ENCODE data around the gene LRRC39.
"Not testable (repeated sequence)": the region's sequence is repeated elsewhere in the genome, so short reads cannot be mapped to it uniquely, and the experiment has no call there.

The LRRC39 gene

DNA sequence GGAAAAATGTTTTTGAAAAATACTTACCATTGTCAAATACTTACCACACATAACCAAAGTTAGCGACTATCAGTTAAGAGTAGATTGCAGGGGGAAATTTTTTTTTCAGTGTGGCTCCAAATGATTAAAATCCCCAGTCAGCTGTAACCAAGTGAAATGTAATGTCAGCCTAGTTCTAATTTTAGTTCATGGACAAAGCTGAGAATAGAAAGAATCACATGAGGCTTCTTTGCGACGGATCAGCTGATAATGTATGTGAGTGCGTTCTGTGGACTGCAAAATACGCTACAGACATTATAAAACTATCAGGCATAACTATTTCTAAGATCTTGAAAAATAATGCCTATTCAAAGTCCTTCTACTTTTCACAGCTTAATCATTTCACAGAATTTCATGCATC lies at the start of gene LRRC39:
Gene LRRC39 (minus strand): TSS at position 166 of the 400 bp plus-strand sequence. CDS start 9,740 bp downstream, outside the sequence.
- no peak within 1 kb of the TSS for H3K4me3 Mint-ChIP-seq
- no peaks in the 10 kb centered on the region for H3K4me1 Mint-ChIP-seq
- H3K27ac Mint-ChIP-seq, result no peak within 1 kb of the TSS
- H3K36me3 Mint-ChIP-seq, result peaks cover 4% of the 10 kb centered on the region
- H3K9me3 Mint-ChIP-seq, result peaks cover 3% of the 10 kb centered on the region
- H3K27me3 Mint-ChIP-seq, result no peaks in the 10 kb centered on the region
- ATAC-seq, result no peak

DNA sequence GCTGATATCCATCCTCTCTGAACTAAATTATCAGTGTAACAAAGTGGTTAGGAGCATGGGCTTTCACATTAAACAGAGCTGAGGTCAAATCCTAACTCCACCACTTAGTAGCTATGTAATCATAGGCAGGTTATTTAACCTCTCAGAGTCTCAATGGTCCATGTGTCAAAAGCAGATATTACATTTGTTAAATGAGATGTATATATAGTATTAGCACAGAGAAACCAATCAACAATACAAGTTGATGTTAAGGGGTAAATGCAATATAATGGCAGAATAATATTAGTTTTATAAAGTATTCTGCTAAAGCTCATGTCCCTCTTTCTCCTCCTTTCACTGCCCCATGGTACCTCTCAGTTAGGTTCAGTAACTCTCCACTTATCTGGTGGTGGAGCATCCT lies 44.4 kb upstream of the LRRC39 start:
- no peaks in the 10 kb centered on the region for H3K4me1 Mint-ChIP-seq
- ATAC-seq, result no peak
- no peaks in the 10 kb centered on the region for H3K27me3 Mint-ChIP-seq
- H3K27ac Mint-ChIP-seq, result no peak overlapping the region
- H3K9me3 Mint-ChIP-seq, result no peaks in the 10 kb centered on the region
- peaks cover 7% of the 10 kb centered on the region for H3K36me3 Mint-ChIP-seq
- H3K4me3 Mint-ChIP-seq, result no peak overlapping the region

DNA sequence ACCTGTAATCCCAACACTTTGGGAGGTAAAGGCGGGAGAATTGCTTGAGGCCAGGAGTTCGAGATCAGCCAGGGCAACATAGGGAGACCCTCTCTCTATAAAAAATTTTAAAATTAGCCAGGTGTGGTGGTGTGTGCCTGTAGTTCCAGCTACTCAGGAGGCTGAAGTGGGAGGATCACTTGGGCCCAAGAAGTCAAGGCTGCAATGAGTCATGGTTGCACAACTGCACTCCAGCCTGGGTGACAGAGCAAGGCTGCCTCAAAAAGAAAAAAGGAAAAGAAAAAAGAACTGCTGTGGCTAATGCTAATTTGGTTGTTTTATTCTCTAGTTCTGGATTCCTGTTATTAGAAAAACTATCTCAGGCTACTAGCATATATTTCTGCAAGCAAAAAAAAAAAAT lies 41.8 kb upstream of the LRRC39 start:
- no peaks in the 10 kb centered on the region for H3K27me3 Mint-ChIP-seq
- peaks cover 16% of the 10 kb centered on the region for H3K36me3 Mint-ChIP-seq
- no peak overlapping the region for H3K27ac Mint-ChIP-seq
- no peaks in the 10 kb centered on the region for H3K4me1 Mint-ChIP-seq
- ATAC-seq, result no peak
- no peak overlapping the region for H3K4me3 Mint-ChIP-seq
- no peaks in the 10 kb centered on the region for H3K9me3 Mint-ChIP-seq

DNA sequence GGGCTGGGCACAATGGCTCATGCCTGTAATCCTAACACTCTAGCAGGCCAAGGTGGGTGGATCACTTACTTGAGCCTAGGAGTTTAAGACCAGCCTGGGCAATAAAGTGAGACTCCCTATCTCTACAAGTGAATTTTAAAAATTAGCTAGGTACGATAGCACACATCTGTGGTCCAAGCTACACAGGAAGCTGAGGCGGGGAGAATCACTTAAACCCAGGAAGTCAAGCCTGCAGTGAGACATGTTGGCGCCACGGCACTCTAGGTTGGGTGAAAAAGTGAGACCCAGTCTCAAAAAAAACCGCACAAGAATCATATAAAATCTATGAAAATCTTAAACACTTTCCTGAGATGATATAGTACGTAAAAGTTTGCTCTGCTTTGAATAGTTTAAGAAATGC lies 41.4 kb upstream of the LRRC39 start:
- ATAC-seq, result no peak
- no peaks in the 10 kb centered on the region for H3K9me3 Mint-ChIP-seq
- H3K27ac Mint-ChIP-seq, result no peak overlapping the region
- H3K36me3 Mint-ChIP-seq, result peaks cover 21% of the 10 kb centered on the region
- H3K27me3 Mint-ChIP-seq, result no peaks in the 10 kb centered on the region
- H3K4me3 Mint-ChIP-seq, result no peak overlapping the region
- H3K4me1 Mint-ChIP-seq, result no peaks in the 10 kb centered on the region

DNA sequence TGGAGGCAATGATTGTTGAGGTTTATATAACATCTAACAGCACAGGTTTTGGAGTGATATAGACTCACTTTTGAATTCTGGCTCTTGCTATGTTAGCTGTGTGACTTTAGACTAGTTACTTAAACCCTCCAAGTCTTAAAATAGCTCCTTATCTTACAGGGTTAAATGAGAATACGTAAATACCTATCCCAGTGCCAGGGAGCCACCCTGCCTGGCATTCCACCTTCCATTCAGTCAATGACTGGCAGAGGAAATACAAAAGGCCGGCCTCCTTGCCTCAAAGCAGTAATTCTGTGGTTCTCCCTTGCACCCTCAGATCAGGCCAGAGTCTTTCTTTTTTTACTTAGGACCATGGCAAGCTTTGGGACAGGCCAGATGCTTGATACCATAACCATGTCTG lies 39.8 kb upstream of the LRRC39 start:
- no peaks in the 10 kb centered on the region for H3K4me1 Mint-ChIP-seq
- H3K36me3 Mint-ChIP-seq, result peaks cover 29% of the 10 kb centered on the region
- H3K4me3 Mint-ChIP-seq, result no peak overlapping the region
- no peak for ATAC-seq
- H3K27me3 Mint-ChIP-seq, result no peaks in the 10 kb centered on the region
- no peaks in the 10 kb centered on the region for H3K9me3 Mint-ChIP-seq
- H3K27ac Mint-ChIP-seq, result no peak overlapping the region

DNA sequence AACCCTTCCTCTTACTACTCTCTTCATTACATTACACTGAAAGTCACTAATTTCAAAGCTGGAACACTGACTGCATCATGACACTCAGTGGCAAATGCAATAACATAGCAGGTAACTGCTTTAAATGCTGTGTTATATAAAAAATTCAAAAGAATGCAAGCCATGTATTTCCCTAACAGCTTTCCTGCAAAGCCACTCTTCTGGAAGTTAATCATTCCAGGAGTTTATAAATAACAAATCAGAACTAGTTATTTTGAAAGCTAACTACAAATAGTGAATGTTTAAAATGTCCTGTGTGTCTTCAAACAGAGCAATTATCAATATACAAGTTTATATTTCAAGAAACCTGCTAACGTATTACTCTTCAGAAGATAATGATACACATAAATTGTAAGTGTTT lies 37.0 kb upstream of the LRRC39 start:
- no peak overlapping the region for H3K27ac Mint-ChIP-seq
- no peaks in the 10 kb centered on the region for H3K4me1 Mint-ChIP-seq
- H3K4me3 Mint-ChIP-seq, result no peak overlapping the region
- no peak for ATAC-seq
- H3K27me3 Mint-ChIP-seq, result no peaks in the 10 kb centered on the region
- no peaks in the 10 kb centered on the region for H3K9me3 Mint-ChIP-seq
- peaks cover 38% of the 10 kb centered on the region for H3K36me3 Mint-ChIP-seq

DNA sequence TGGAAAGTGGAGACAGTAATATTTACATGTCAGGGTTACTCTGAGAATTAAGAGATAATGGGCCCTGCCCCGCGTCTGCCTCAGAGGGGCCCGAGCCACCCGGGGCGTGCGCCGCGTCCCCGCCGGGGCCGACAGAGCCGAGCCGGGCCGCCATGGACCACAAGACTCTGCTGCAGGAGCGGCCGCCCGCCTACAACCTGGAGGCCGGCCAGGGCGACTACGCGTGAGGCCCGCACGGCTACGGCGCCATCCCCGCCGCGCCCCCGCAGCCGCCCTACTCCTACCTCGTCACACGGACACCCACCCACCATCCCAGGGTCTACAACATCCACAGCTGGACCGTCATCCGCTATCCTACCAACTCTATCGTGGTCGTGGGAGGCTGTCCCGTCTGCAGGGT lies 35.1 kb upstream of the LRRC39 start:
- no peaks in the 10 kb centered on the region for H3K9me3 Mint-ChIP-seq
- no peak overlapping the region for H3K4me3 Mint-ChIP-seq
- no peaks in the 10 kb centered on the region for H3K27me3 Mint-ChIP-seq
- no peaks in the 10 kb centered on the region for H3K4me1 Mint-ChIP-seq
- H3K36me3 Mint-ChIP-seq, result peaks cover 35% of the 10 kb centered on the region
- no peak overlapping the region for H3K27ac Mint-ChIP-seq
- peak; percentile 48 for ATAC-seq

DNA sequence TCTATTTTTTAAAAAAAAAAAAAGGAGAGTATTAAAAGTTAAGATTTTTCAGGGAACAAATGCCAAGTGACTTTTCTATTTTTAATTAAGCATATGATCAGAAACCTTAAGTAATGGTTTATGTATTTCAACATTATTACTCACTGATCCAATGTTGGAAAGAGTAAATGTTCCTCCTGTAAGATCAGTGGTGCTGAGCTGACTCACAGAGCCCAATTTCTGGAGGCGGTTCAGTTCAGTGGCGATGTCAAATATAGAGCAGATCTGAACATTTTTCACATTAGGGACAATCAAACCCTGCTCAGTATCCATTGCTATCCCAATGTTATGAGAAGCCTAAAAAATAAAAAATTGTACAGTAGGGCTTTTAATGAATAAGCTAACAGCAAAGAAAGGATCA lies 28.2 kb upstream of the LRRC39 start:
- no peak overlapping the region for H3K4me3 Mint-ChIP-seq
- no peaks in the 10 kb centered on the region for H3K4me1 Mint-ChIP-seq
- ATAC-seq, result no peak
- no peaks in the 10 kb centered on the region for H3K27me3 Mint-ChIP-seq
- no peak overlapping the region for H3K27ac Mint-ChIP-seq
- H3K9me3 Mint-ChIP-seq, result peaks cover 11% of the 10 kb centered on the region
- H3K36me3 Mint-ChIP-seq, result peaks cover 48% of the 10 kb centered on the region

DNA sequence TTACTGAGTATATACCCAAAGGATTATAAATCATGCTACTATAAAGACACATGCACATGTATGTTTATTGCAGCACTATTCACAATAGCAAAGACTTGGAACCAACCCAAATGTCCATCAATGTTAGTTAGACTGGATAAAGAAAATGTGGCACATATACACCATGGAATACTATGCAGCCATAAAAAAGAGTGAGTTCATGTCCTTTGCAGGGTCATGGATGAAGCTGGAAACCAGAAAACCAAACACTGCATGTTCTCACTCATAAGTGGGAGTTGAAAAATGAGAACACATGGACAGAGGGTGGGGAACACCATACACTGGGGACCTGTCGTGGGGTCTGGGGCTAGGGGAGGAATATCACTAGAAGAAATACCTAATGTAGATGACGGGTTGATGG lies 27.5 kb upstream of the LRRC39 start:
- not testable (repeated sequence) for H3K27ac Mint-ChIP-seq, ATAC-seq, H3K27me3 Mint-ChIP-seq, H3K4me1 Mint-ChIP-seq, H3K4me3 Mint-ChIP-seq
- H3K36me3 Mint-ChIP-seq, result peaks cover 55% of the 10 kb centered on the region
- H3K9me3 Mint-ChIP-seq, result peaks cover 11% of the 10 kb centered on the region

DNA sequence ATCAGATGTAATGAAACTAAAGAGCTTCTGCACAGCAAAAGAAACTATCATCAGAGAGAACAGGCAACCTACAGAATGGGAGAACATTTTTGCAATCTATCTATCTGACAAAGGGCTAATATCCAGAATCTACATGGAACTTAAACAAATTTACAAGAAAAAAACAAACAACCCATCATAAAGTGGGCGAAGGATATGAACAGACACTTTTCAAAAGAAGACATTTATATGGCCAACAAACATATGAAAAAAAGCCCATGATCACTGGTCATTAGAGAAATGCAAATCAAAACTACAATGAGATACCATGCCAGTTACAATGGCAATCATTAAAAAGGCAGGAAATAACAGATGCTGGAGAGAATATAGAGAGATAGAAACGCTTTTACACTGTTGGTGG lies 27.0 kb upstream of the LRRC39 start:
- not testable (repeated sequence) for H3K4me3 Mint-ChIP-seq, H3K4me1 Mint-ChIP-seq, H3K27ac Mint-ChIP-seq, ATAC-seq, H3K27me3 Mint-ChIP-seq
- H3K9me3 Mint-ChIP-seq, result peaks cover 11% of the 10 kb centered on the region
- peaks cover 58% of the 10 kb centered on the region for H3K36me3 Mint-ChIP-seq

DNA sequence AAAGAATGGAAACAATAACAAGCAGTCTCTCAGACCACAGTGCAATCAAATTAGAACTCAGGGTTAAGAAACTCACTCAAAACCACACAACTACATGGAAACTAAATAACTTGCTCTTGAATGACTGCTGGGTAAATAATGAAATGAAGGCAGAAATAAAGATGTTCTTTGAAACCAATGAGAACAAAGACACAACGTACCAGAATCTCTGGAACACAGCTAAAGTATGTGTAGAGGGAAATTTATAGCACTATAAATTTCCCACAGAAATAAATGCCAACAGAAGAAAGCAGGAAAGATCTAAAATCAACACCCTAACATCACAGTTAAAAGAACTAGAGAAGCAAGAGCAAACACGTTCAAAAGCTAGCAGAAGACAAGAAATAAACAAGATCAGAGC lies 24.6 kb upstream of the LRRC39 start:
- not testable (repeated sequence) for H3K4me3 Mint-ChIP-seq, ATAC-seq, H3K27me3 Mint-ChIP-seq, H3K27ac Mint-ChIP-seq, H3K4me1 Mint-ChIP-seq
- H3K9me3 Mint-ChIP-seq, result peaks cover 11% of the 10 kb centered on the region
- H3K36me3 Mint-ChIP-seq, result peaks cover 69% of the 10 kb centered on the region

DNA sequence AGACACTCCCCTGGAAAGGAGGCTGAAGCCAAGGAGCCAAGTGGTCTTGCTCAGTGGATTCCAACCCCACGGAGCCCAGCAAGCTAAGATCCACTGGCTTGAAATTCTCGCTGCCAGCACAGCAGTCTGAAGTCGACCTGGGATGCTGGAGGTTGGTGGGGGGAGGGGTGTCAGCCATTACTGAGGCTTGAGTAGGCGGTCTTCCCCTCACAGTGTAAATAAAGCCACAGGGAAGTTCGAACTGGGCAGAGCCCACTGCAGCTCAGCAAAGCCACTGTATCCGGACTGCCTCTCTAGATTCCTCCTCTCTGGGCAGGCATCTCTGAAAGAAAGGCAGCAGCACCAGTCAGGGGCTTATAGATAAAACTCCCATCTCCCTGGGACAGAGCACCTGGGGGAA lies 22.0 kb upstream of the LRRC39 start:
- not testable (repeated sequence) for H3K4me3 Mint-ChIP-seq, H3K27ac Mint-ChIP-seq, H3K9me3 Mint-ChIP-seq, H3K27me3 Mint-ChIP-seq, H3K4me1 Mint-ChIP-seq, ATAC-seq
- peaks cover 76% of the 10 kb centered on the region for H3K36me3 Mint-ChIP-seq

DNA sequence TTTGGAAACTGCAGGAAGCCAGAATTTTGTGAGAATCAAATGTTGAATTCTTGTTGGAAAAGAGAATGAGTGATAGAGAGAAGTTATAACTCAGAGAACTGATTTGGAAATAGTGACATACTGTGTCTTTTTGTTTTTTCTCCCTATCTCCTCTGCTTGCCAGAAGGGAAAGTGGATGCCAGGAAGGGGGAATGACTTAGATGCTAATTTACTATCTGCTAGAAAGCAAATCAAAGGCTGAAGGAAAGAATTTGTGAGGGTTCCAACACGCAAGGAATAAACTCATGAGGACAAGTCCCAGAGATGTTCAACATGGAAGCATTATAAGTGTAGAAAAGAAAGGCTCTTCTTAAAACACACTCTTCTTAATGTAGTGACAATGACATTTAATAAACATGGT lies 20.5 kb upstream of the LRRC39 start:
- Mint-ChIP-seq H3K27me3 (no peaks in the 10 kb centered on the region), H3K4me3 (no peak overlapping the region), H3K36me3 (peaks cover 61% of the 10 kb centered on the region), H3K9me3 (no peaks in the 10 kb centered on the region), H3K27ac (no peak overlapping the region), H3K4me1 (no peaks in the 10 kb centered on the region)
- ATAC-seq, result no peak

DNA sequence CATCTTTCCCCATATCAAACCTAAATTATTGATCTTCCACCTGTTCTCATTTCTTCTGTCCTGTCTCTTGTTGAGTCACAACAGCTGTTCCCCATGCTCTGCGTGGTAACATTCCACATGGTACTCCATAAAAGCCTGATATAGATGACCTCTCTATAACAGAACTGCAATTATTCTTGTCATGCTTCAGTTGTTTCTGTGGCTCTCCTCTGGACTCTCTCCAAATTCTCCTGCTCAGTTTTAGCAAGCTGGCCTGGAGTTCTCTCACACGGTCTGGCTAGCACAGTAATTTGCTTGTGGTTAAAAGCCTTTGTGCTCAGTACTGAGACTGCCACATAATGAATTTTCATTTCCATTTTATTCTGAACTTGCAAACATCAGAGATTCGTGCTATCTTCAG lies 10.6 kb upstream of the LRRC39 start:
- Mint-ChIP-seq H3K4me1 (peaks cover 12% of the 10 kb centered on the region), H3K9me3 (no peaks in the 10 kb centered on the region), H3K27me3 (no peaks in the 10 kb centered on the region), H3K4me3 (no peak overlapping the region), H3K36me3 (peaks cover 23% of the 10 kb centered on the region), H3K27ac (no peak overlapping the region)
- no peak for ATAC-seq

DNA sequence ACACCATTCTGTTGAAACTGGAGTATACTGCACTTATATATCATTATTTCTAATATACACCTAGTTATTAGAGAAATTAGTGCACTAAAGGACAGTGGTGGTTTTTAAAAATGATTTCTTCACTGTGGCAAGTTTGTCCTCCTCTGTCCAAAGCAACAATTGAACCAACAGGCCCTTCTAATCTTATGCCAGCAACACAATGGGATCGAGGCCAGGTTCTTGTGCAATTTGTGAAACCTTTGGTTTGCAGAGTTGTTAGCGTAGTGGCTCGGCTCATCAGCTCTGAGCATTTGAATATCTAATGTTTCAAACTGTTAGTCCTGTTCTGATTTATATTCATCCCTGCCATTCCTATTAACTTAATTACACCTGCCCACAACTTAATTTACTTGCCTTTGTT lies 9.9 kb upstream of the LRRC39 start:
- no peak overlapping the region for H3K27ac Mint-ChIP-seq
- peaks cover 21% of the 10 kb centered on the region for H3K36me3 Mint-ChIP-seq
- H3K27me3 Mint-ChIP-seq, result no peaks in the 10 kb centered on the region
- H3K9me3 Mint-ChIP-seq, result no peaks in the 10 kb centered on the region
- H3K4me1 Mint-ChIP-seq, result peaks cover 12% of the 10 kb centered on the region
- ATAC-seq, result no peak
- no peak overlapping the region for H3K4me3 Mint-ChIP-seq

DNA sequence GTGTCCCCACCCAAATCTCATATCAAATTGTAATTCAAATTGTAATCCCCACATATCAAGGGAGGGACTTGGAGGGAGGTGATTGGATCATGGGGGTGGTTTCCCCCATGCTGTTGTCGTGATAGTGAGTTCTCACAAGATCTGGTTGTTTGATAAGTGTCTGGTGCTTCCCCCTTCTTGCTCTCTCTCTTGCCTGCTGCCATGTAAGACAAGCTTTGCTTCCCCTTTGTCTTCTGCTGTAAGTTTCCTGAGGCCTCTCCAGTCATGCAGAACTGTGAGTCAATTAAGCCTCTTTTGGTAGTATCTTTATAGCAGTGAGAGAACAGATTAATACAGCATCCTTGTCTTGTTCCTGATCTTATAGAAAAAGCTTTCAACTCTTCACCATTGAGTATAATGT lies 6.5 kb upstream of the LRRC39 start:
- no peak overlapping the region for H3K4me3 Mint-ChIP-seq
- no peaks in the 10 kb centered on the region for H3K27me3 Mint-ChIP-seq
- peak overlapping the region; percentile 57 for H3K27ac Mint-ChIP-seq
- peaks cover 3% of the 10 kb centered on the region for H3K9me3 Mint-ChIP-seq
- ATAC-seq, result peak; percentile 96
- H3K4me1 Mint-ChIP-seq, result peaks cover 12% of the 10 kb centered on the region
- peaks cover 4% of the 10 kb centered on the region for H3K36me3 Mint-ChIP-seq

DNA sequence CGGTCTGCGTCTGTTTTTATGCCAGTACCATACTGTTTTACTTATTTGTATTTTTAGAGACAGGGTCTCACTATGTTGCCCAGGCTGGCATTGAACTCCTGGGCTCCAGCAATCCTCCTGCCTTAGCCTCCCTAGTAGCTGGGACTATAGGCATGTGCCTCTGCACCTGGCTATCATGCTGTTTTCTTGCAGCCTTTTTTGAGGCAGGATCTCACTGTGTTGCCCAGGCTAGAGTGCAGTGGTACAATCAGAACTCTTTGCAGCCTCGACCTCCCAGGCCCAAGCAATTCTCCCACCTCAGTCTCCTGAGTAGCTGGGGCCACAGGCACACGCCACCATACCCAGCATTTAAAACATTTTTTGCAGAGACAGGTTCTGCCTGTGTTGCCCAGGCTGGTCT lies 5.3 kb upstream of the LRRC39 start:
- peaks cover 12% of the 10 kb centered on the region for H3K4me1 Mint-ChIP-seq
- H3K27ac Mint-ChIP-seq, result no peak overlapping the region
- H3K36me3 Mint-ChIP-seq, result peaks cover 4% of the 10 kb centered on the region
- H3K4me3 Mint-ChIP-seq, result no peak overlapping the region
- no peaks in the 10 kb centered on the region for H3K27me3 Mint-ChIP-seq
- no peak for ATAC-seq
- peaks cover 3% of the 10 kb centered on the region for H3K9me3 Mint-ChIP-seq
